ENCODE results near the gene KRTAP9-9.
"Not testable (repeated sequence)": the region's sequence is repeated elsewhere in the genome, so short reads cannot be mapped to it uniquely, and the experiment has no call there.

The KRTAP9-9 gene

DNA sequence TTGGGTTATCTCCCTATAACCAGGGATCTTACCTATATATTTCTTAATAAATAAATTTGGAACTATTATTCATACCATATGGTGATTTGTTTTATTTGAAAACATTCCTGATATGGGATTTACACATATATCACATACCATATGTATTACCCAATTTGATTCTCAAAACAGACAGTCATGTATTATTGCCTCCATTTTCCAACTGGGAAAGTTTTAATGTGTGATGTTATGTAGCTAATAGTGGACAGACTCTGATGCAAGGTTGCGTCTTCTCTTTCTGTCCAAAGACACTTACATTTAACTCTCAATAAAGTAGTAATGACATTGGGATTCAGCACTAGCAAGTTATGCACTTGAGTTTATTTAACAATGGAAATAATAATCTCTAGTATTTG lies 1.1 kb downstream of the KRTAP9-9 start:
- POLR2A ChIA-PET (ENCODE audit: low non-redundant PET): no interaction called here
- no peak overlapping the region for H3K27ac ChIP-seq
- no peak for DNase-seq (ENCODE audit: low spot score)
- CTCF ChIA-PET: no interaction called here
- TF ChIP-seq, protein P1, sequence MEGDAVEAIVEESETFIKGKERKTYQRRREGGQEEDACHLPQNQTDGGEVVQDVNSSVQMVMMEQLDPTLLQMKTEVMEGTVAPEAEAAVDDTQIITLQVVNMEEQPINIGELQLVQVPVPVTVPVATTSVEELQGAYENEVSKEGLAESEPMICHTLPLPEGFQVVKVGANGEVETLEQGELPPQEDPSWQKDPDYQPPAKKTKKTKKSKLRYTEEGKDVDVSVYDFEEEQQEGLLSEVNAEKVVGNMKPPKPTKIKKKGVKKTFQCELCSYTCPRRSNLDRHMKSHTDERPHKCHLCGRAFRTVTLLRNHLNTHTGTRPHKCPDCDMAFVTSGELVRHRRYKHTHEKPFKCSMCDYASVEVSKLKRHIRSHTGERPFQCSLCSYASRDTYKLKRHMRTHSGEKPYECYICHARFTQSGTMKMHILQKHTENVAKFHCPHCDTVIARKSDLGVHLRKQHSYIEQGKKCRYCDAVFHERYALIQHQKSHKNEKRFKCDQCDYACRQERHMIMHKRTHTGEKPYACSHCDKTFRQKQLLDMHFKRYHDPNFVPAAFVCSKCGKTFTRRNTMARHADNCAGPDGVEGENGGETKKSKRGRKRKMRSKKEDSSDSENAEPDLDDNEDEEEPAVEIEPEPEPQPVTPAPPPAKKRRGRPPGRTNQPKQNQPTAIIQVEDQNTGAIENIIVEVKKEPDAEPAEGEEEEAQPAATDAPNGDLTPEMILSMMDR (conservative IDR thresholded peaks at IDR 0.05; ENCODE audit: low read depth): no peak

- no peak for DNase-seq (ENCODE audit: low spot score)
- TF ChIP-seq, protein P1 (conservative IDR thresholded peaks at IDR 0.05; ENCODE audit: low read depth): no peak
- CTCF ChIA-PET: no interaction called here
- no peak overlapping the region for H3K27ac ChIP-seq
- POLR2A ChIA-PET (ENCODE audit: low non-redundant PET): no interaction called here
Measured at GRCh38 chr17:41258406-41258805, 3.2 kb downstream of the KRTAP9-9 start.

- ChIA-PET CTCF (no interaction called here), POLR2A (ENCODE audit: low non-redundant PET) (no interaction called here)
- TF ChIP-seq, protein P1 (conservative IDR thresholded peaks at IDR 0.05; ENCODE audit: low read depth): no peak
- no peak overlapping the region for H3K27ac ChIP-seq
- DNase-seq (ENCODE audit: low spot score): no peak
Measured at GRCh38 chr17:41263212-41263611, 8.0 kb downstream of the KRTAP9-9 start.

DNA sequence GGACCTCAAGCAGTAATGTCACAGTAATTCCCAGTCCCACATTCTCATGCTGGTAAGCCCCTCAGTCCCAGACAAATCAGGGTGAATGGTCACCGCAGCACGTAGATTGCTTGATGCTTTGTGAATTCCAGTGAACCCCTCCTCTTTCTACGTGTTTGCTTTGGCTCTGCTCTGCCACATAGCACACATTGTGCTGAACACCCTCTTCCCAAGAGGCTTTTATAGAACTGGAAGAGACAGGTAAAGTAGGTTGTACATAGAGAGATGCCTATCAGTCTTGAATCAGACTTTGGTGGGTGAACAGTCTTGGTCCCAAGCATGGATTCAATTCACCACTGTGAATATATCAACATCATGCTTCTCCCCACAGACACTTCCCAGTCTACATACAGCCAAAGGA lies 9.4 kb downstream of the KRTAP9-9 start:
- TF ChIP-seq, protein P1 (conservative IDR thresholded peaks at IDR 0.05; ENCODE audit: low read depth): no peak
- H3K27ac ChIP-seq: no peak overlapping the region
- DNase-seq (ENCODE audit: low spot score): no peak
- POLR2A ChIA-PET (ENCODE audit: low non-redundant PET): no interaction called here
- CTCF ChIA-PET: no interaction called here

DNA sequence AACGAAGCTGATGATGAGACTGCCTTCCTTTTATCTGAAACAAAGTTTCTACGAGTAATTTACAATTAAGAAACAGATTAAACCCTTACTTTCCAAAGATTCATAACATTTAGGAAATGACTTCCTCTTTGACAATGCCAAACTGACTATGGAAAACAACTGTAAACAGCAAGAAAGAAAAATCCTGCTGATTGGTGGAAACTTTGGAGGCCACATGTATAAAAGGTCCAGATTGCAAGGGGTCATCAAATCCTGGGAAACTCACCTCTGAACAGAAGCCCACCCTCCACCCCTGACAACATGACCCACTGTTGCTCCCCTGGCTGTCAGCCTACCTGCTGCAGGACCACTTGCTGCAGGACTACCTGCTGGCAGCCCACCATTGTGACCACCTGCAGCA lies 9.9 kb downstream of the KRTAP9-9 start, which contains the start of gene KRTAP9-6:
TSS of gene KRTAP9-6 (plus strand) at position 301 of the 400 bp plus-strand sequence. CDS start at position 301, 0 bp downstream.
- CTCF ChIA-PET: no interaction called here
- H3K27ac ChIP-seq: no peak within 1 kb of the TSS
- TF ChIP-seq, protein P1 (conservative IDR thresholded peaks at IDR 0.05; ENCODE audit: low read depth): no peak
- POLR2A ChIA-PET (ENCODE audit: low non-redundant PET): no interaction called here
- DNase-seq (ENCODE audit: low spot score): no peak

GRCh38 chr17:41267711-41268110 lies 12.5 kb downstream of the KRTAP9-9 start:
- CTCF ChIA-PET: no interaction called here
- TF ChIP-seq, protein P1 (conservative IDR thresholded peaks at IDR 0.05; ENCODE audit: low read depth): no peak
- DNase-seq (ENCODE audit: low spot score): no peak
- POLR2A ChIA-PET (ENCODE audit: low non-redundant PET): no interaction called here
- H3K27ac ChIP-seq: no peak overlapping the region

GRCh38 chr17:41271323-41271722 lies 16.1 kb downstream of the KRTAP9-9 start:
- POLR2A ChIA-PET (ENCODE audit: low non-redundant PET); DNase-seq (ENCODE audit: low spot score); CTCF ChIA-PET: not testable (repeated sequence)

More at GRCh38 chr17:41271323-41271722, 16.1 kb downstream of the KRTAP9-9 start:
- not testable (repeated sequence) for H3K27ac ChIP-seq
